WTC11 (cell line): Measurements from ENCODE around the gene TEX50.

ENCODE experiments used
- CTCF ChIP-seq: fragments of 200-600 bp; IDR thresholded peaks from 2 replicates; pipeline ENCODE4 v1.8.0; 2022; ENCODE audit warnings: antibody characterized with exemption
- E2F4 ChIP-seq: sonication (generic); formaldehyde crosslinking; IDR thresholded peaks from 2 replicates; pipeline ENCODE4 v1.8.1; 2022; ENCODE audit warnings: low read depth, mild to moderate bottlenecking, moderate library complexity, missing genetic modification reagents, borderline replicate concordance
- GABPB1 ChIP-seq: sonication (generic); formaldehyde crosslinking; IDR thresholded peaks from 2 replicates; pipeline ENCODE4 v1.8.1; 2023; ENCODE audit warnings: mild to moderate bottlenecking, missing genetic modification reagents
- MYBL2 ChIP-seq: sonication (generic); formaldehyde crosslinking; IDR thresholded peaks from 2 replicates; pipeline ENCODE4 v1.8.1; 2023; ENCODE audit warnings: mild to moderate bottlenecking, moderate library complexity, missing genetic modification reagents
- TEAD4 ChIP-seq: sonication (generic); formaldehyde crosslinking; IDR thresholded peaks from 2 replicates; pipeline ENCODE4 v1.8.0; 2022; ENCODE audit warnings: mild to moderate bottlenecking, missing genetic modification reagents
- USF1 ChIP-seq: sonication (generic); formaldehyde crosslinking; IDR thresholded peaks from 2 replicates; pipeline ENCODE4 v1.8.0; 2022; ENCODE audit warnings: mild to moderate bottlenecking, missing genetic modification reagents

- TF ChIP-seq CTCF: no peak
- TF ChIP-seq USF1 (CRISPR knock-in tag): no peak
- no peak for TF ChIP-seq E2F4
- TF ChIP-seq MYBL2 (CRISPR knock-in tag): no peak
- TF ChIP-seq TEAD4: no peak
- TF ChIP-seq GABPB1 (CRISPR knock-in tag): no peak
Observed at GRCh38 chr1:173646656-173647055, 11.5 kb downstream of the TEX50 start.
